Testis (tissue), 2 donors: ENCODE measurements around the gene FBLL1.

Experiments used
- CTCF ChIP-seq, 3 experiments: fragments of 450-650 bp in 2 of 3; fragments of 200-600 bp in 1 of 3; sonication (generic) in 1 of 3; IDR thresholded peaks; one replicate each; pipeline ENCODE4 v1.5.1; 2016 to 2019; ENCODE audit warnings: antibody characterized with exemption in 3 of 3, mild to moderate bottlenecking in 2 of 3, moderate library complexity in 1 of 3
- POLR2A ChIP-seq: fragments of 450-650 bp; IDR thresholded peaks from one replicate; pipeline ENCODE4 v1.6.1; 2017; ENCODE audit warnings: antibody characterized with exemption, mild to moderate bottlenecking, moderate library complexity

- TF ChIP-seq POLR2A (no peak), CTCF (IDR thresholded peaks at IDR 0.05) (no peak)
These were observed 50.6 kb downstream of the FBLL1 start for GRCh38 chr5:168579488-168580226.
